HepG2 (cell line): Measurements from ENCODE around the gene DNTTIP2. TPM values are rescaled to one million over a fixed set of nuclear protein-coding genes. Genes with fewer than 3 reads are reported as not detected.
A peak's percentile ranks its signal among the peaks of the same experiment; 100 is the strongest.

Experiments
- ATM ChIP-seq: fragments of 450-650 bp; IDR thresholded peaks from 2 replicates; pipeline ENCODE4 v1.7.1; 2017; ENCODE audit warnings: mild to moderate bottlenecking, borderline replicate concordance
- SMARCE1 ChIP-seq: fragments of 450-650 bp; IDR thresholded peaks from 2 replicates; pipeline ENCODE4 v1.6.1; 2017; ENCODE audit warnings: borderline replicate concordance
- SOX6 ChIP-seq, 2 experiments: fragments of 450-650 bp in 1 of 2; sonication (generic) in 1 of 2; formaldehyde crosslinking in 1 of 2; IDR thresholded peaks; 2 replicates each; pipeline versions ENCODE4 v1.4.0 to v1.6.1; 2017 to 2020; ENCODE audit warnings: antibody characterized with exemption in 1 of 2, mild to moderate bottlenecking in 1 of 2, missing genetic modification reagents in 1 of 2
- ZBTB21 ChIP-seq: sonication (generic); formaldehyde crosslinking; IDR thresholded peaks from 2 replicates; pipeline ENCODE4 v1.4.0; 2020; ENCODE audit warnings: missing genetic modification reagents
- ZNF101 ChIP-seq: sonication (generic); formaldehyde crosslinking; IDR thresholded peaks from 2 replicates; pipeline ENCODE4 v1.4.0; 2020; ENCODE audit warnings: mild to moderate bottlenecking, low read depth, missing genetic modification reagents, borderline replicate concordance
- ZNF430 ChIP-seq: sonication (generic); formaldehyde crosslinking; IDR thresholded peaks from 2 replicates; pipeline ENCODE4 v1.9.0; 2021; ENCODE audit warnings: mild to moderate bottlenecking, missing genetic modification reagents
- ZNF468 ChIP-seq: sonication (generic); formaldehyde crosslinking; IDR thresholded peaks from 2 replicates; pipeline ENCODE4 v1.8.0; 2022; ENCODE audit warnings: mild to moderate bottlenecking, moderate library complexity, missing genetic modification reagents
- ZNF547 ChIP-seq: sonication (generic); formaldehyde crosslinking; IDR thresholded peaks from 2 replicates; pipeline ENCODE4 v1.5.1; 2020; ENCODE audit warnings: mild to moderate bottlenecking, missing genetic modification reagents
- ZNF776 ChIP-seq: sonication (generic); formaldehyde crosslinking; IDR thresholded peaks from 2 replicates; pipeline ENCODE4 v1.4.0; 2020; ENCODE audit warnings: mild to moderate bottlenecking, missing genetic modification reagents
- polyA plus RNA-seq, 8 experiments: library from polyadenylated mRNA; depleted of rRNA in 3 of 8; stranded (reverse) in 7 of 8; unstranded in 1 of 8; fragments of >200 nt; fragmentation: Illumina TruSeq in 4 of 8; extraction: Trizol in 4 of 8; gene quantifications; 2 replicates each; pipeline versions ENCODE4 v1.2.1 to v1.2.3, GENCODE V29; 2011 to 2016; ENCODE audit warnings: low read depth in 4 of 8, missing spikeins in 1 of 8, mixed read lengths in 1 of 8; ENCODE audit not compliant: insufficient read depth in 1 of 8
- total RNA-seq, 5 experiments: library from RNA; depleted of rRNA; stranded (reverse); fragments of >200 nt; fragmentation: Illumina TruSeq; extraction: Trizol; gene quantifications; 2 replicates each; pipeline ENCODE4 v1.2.3, GENCODE V29; 2016; ENCODE audit warnings: low read depth in 1 of 5
- TF ChIP-seq, protein P1 (sequence below): sonication (generic); formaldehyde crosslinking; IDR thresholded peaks from 2 replicates; pipeline ENCODE4 v1.4.0; 2020; ENCODE audit warnings: missing genetic modification reagents, borderline replicate concordance
- TF ChIP-seq, protein P2 (sequence below): IDR thresholded peaks from 2 replicates; pipeline ENCODE4 v1.6.1; 2016; ENCODE audit warnings: low read depth
- TF ChIP-seq, protein P3 (sequence below): sonication (generic); formaldehyde crosslinking; IDR thresholded peaks from 2 replicates; pipeline ENCODE4 v1.4.0; 2020; ENCODE audit warnings: missing genetic modification reagents, mild to moderate bottlenecking, borderline replicate concordance
- TF ChIP-seq, protein P4 (sequence below): sonication (generic); formaldehyde crosslinking; IDR thresholded peaks from 2 replicates; pipeline ENCODE4 v1.5.1; 2020; ENCODE audit warnings: missing genetic modification reagents, mild to moderate bottlenecking, borderline replicate concordance
- TF ChIP-seq, protein P5 (sequence below): sonication (generic); formaldehyde crosslinking; IDR thresholded peaks from 2 replicates; pipeline ENCODE4 v1.4.0; 2020; ENCODE audit warnings: mild to moderate bottlenecking, missing genetic modification reagents
- TF ChIP-seq, protein P6 (sequence below): sonication (generic); formaldehyde crosslinking; IDR thresholded peaks from 2 replicates; pipeline ENCODE4 v1.4.0; 2020; ENCODE audit warnings: mild to moderate bottlenecking, missing genetic modification reagents

Gene DNTTIP2
- total and polyA plus RNA-seq, 2 of the 13 experiments (the other 11 are each of a cell fraction or from before 2014, with no cell fraction given): 11.4 to 63.3 TPM

DNA sequence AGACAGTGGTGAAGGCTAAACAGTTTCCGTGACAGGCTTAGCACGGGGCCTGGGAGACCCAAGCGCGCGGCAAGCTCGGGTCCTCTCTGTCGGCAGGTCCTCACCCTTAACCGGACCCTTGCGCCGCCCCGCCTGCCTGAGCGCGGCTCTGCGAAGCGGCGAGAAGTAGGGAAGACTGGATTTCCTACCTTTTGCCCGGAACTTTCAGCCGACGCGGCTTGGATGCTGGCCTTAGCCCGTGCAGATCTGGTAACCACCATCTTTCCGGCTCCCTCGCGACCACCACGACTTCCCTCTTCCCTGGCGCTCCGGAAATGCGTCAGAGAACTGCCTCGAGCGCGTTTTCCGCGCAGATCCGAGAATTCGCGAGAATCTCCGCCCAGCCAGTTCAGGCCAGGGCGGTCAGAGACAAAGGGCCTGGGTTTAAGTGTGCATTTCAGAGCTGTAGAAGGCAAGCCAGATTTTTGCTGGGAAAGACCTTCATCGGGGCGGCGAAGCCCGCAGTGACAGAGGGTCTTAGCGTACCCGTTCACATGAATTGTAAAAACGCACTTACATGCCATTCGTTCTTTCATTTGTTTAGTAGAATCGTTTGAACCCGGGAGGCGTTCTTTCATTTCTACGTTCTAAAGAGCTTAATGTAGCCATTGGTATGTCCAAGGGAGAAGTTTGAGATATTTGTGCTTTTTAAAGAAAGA lies at the start of gene DNTTIP2 (continued):
- TF ChIP-seq, protein P1, sequence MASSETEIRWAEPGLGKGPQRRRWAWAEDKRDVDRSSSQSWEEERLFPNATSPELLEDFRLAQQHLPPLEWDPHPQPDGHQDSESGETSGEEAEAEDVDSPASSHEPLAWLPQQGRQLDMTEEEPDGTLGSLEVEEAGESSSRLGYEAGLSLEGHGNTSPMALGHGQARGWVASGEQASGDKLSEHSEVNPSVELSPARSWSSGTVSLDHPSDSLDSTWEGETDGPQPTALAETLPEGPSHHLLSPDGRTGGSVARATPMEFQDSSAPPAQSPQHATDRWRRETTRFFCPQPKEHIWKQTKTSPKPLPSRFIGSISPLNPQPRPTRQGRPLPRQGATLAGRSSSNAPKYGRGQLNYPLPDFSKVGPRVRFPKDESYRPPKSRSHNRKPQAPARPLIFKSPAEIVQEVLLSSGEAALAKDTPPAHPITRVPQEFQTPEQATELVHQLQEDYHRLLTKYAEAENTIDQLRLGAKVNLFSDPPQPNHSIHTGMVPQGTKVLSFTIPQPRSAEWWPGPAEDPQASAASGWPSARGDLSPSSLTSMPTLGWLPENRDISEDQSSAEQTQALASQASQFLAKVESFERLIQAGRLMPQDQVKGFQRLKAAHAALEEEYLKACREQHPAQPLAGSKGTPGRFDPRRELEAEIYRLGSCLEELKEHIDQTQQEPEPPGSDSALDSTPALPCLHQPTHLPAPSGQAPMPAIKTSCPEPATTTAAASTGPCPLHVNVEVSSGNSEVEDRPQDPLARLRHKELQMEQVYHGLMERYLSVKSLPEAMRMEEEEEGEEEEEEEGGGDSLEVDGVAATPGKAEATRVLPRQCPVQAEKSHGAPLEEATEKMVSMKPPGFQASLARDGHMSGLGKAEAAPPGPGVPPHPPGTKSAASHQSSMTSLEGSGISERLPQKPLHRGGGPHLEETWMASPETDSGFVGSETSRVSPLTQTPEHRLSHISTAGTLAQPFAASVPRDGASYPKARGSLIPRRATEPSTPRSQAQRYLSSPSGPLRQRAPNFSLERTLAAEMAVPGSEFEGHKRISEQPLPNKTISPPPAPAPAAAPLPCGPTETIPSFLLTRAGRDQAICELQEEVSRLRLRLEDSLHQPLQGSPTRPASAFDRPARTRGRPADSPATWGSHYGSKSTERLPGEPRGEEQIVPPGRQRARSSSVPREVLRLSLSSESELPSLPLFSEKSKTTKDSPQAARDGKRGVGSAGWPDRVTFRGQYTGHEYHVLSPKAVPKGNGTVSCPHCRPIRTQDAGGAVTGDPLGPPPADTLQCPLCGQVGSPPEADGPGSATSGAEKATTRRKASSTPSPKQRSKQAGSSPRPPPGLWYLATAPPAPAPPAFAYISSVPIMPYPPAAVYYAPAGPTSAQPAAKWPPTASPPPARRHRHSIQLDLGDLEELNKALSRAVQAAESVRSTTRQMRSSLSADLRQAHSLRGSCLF (CRISPR knock-in tag): no peak
- TF ChIP-seq ZNF776 (CRISPR knock-in tag): no peak
- no peak for TF ChIP-seq SOX6 (IDR thresholded peaks at IDR 0.05)
- TF ChIP-seq SOX6 (CRISPR knock-in tag; IDR thresholded peaks at IDR 0.05): peak; percentile 66
- TF ChIP-seq ZNF468 (CRISPR knock-in tag): 0 out of 2 replicates have a peak, but pooled peaks have one; percentile 6
- peak; percentile 72; the same call in 1 of the 2 replicates for TF ChIP-seq ZNF547 (CRISPR knock-in tag)
- TF ChIP-seq ZNF430: peak; percentile 53; the same call in 1 of the 2 replicates
- no peak for TF ChIP-seq SMARCE1
- no peak for TF ChIP-seq ATM
- TF ChIP-seq, protein P2, sequence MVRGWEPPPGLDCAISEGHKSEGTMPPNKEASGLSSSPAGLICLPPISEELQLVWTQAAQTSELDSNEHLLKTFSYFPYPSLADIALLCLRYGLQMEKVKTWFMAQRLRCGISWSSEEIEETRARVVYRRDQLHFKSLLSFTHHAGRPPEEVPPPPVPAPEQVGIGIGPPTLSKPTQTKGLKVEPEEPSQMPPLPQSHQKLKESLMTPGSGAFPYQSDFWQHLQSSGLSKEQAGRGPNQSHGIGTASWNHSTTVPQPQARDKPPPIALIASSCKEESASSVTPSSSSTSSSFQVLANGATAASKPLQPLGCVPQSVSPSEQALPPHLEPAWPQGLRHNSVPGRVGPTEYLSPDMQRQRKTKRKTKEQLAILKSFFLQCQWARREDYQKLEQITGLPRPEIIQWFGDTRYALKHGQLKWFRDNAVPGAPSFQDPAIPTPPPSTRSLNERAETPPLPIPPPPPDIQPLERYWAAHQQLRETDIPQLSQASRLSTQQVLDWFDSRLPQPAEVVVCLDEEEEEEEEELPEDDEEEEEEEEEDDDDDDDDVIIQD: peak; percentile 70; the same call in 1 of the 2 replicates
- TF ChIP-seq, protein P3, sequence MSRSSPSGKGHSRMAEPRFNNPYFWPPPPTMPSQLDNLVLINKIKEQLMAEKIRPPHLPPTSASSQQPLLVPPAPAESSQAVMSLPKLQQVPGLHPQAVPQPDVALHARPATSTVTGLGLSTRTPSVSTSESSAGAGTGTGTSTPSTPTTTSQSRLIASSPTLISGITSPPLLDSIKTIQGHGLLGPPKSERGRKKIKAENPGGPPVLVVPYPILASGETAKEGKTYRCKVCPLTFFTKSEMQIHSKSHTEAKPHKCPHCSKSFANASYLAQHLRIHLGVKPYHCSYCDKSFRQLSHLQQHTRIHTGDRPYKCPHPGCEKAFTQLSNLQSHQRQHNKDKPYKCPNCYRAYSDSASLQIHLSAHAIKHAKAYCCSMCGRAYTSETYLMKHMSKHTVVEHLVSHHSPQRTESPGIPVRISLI: no peak
- TF ChIP-seq ZBTB21 (CRISPR knock-in tag): peak; percentile 88
- TF ChIP-seq ZNF101 (CRISPR knock-in tag): no peak
- TF ChIP-seq, protein P4, sequence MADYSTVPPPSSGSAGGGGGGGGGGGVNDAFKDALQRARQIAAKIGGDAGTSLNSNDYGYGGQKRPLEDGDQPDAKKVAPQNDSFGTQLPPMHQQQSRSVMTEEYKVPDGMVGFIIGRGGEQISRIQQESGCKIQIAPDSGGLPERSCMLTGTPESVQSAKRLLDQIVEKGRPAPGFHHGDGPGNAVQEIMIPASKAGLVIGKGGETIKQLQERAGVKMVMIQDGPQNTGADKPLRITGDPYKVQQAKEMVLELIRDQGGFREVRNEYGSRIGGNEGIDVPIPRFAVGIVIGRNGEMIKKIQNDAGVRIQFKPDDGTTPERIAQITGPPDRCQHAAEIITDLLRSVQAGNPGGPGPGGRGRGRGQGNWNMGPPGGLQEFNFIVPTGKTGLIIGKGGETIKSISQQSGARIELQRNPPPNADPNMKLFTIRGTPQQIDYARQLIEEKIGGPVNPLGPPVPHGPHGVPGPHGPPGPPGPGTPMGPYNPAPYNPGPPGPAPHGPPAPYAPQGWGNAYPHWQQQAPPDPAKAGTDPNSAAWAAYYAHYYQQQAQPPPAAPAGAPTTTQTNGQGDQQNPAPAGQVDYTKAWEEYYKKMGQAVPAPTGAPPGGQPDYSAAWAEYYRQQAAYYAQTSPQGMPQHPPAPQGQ (CRISPR knock-in tag): 0 out of 2 replicates have a peak, but pooled peaks have one; percentile 78
- TF ChIP-seq, protein P5, sequence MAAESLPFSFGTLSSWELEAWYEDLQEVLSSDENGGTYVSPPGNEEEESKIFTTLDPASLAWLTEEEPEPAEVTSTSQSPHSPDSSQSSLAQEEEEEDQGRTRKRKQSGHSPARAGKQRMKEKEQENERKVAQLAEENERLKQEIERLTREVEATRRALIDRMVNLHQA (CRISPR knock-in tag): no peak
- TF ChIP-seq, protein P6, sequence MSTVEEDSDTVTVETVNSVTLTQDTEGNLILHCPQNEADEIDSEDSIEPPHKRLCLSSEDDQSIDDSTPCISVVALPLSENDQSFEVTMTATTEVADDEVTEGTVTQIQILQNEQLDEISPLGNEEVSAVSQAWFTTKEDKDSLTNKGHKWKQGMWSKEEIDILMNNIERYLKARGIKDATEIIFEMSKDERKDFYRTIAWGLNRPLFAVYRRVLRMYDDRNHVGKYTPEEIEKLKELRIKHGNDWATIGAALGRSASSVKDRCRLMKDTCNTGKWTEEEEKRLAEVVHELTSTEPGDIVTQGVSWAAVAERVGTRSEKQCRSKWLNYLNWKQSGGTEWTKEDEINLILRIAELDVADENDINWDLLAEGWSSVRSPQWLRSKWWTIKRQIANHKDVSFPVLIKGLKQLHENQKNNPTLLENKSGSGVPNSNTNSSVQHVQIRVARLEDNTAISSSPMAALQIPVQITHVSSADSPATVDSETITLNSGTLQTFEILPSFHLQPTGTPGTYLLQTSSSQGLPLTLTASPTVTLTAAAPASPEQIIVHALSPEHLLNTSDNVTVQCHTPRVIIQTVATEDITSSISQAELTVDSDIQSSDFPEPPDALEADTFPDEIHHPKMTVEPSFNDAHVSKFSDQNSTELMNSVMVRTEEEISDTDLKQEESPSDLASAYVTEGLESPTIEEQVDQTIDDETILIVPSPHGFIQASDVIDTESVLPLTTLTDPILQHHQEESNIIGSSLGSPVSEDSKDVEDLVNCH: no peak
